Renal cortical epithelial cell (primary cell): Measurements from ENCODE around the gene CALCB. TPM values are rescaled to one million over a fixed set of nuclear protein-coding genes. Genes with fewer than 3 reads are reported as not detected.
"Not testable (repeated sequence)": the region's sequence is repeated elsewhere in the genome, so short reads cannot be mapped to it uniquely, and the experiment has no call there.

ENCODE experiments used
- DNase-seq: peaks from one replicate; pipeline ENCODE4 v3.0.0-alpha.2; 2011; ENCODE audit warnings: low read depth
- total RNA-seq: library from RNA; depleted of rRNA; stranded (reverse); fragments of >200 nt; gene quantifications from 2 replicates; pipeline ENCODE4 v1.2.3, GENCODE V29; 2014

The CALCB gene, protein sequence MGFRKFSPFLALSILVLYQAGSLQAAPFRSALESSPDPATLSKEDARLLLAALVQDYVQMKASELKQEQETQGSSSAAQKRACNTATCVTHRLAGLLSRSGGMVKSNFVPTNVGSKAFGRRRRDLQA
- 0.15 TPM in 1 of 2 replicates, not detected in the other for total RNA-seq

DNA sequence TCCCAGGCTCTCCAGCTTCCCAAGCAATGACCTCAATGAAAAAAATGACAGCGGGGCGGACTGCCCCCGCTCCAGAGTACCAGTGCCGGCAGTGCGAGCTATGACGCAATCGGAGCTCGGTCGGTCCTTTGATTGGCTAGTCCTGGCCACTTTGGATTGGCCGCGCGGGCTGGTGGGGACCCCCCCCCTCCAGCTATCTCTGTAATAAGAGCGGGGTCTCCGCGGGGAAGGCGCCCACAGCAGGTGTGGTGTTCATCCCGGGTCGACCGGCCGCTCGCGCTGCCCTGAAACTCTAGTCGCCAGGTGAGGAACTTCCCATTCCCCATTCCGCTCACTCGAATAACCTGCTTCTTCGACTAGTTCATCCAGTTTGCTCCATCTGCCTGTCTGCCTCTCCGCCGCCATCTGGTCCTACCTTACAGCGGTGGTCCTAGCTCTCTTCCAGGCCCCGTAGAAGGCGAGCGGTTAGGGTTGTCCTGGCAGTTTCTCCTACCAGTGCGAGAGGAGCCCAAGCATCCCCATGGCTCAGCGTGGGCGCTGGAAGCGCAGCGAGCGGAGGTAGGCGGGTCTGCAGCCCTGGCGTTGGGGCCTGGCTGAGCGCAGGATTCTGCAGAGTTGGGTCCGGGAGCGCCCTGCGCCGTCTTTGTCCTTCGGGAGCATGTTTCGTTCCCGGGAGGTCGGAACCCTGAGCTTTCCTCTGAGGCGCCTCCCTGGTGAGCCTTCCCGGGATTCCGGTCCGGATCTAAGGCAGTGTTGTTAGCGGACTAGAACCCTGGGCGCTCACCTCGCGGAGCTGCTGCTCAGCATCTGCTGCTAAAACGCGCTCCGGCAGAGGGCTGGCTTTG lies at the start of gene CALCB:
CALCB (plus strand) TSS at position 233 of the 845 bp plus-strand sequence. CDS start 1,126 bp downstream, outside the sequence.
- no peak for DNase-seq

DNA sequence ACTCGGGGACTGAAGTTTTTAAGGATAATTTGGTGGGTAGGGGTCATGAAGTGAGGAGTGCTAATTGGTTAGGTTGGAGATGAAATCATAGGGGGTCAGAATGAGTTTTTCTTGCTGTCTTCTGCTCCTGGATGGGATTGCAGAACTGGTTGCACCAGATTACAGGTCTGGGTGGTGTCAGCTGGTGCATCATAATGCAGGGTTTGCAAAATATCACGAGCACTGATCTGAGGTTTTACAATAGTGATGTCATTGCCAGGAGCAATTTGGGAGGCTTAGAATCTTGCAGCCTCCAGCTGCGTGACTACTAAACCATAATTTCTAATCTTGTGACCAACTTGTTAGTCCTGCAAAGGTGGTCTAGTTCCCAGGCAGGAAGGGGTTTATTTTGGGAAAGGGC lies 46.4 kb upstream of the CALCB start:
- no peak for DNase-seq

DNA sequence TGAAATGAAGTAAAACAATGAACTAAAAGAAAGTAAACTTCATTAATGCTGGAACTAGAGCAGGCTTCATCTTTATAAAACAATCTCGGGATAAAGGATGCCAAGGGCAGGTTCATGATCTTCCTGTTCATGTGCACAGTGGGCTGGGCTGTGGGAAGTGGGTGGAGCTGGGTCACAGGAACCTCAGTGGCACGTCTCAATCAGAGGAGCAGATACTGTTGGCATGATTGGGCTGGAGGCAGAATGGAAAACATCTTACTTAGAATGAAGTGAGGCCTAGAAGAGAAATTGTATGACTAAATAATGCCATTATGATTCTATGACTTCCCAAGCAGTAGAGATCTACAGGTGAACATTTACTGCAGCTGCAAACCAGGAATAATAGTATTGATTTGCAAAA lies 45.4 kb upstream of the CALCB start:
- no peak for DNase-seq

DNA sequence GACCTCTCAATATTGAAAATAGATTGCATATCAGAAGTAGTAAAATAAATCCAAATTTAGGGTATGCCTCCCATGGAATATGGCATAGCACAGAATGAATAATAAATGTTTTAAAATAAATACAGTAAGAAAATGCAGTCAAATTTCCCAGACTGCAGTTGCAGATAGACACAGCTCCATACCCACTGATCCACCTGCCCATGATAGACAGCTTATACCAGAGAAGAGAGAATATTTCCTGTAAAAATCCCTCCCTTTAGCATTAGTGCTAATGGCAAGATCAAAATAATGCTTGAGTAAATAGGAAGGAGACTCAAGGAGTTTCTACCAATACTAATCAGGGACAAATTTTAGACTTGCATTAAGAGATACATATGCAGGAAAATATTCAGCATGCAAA lies 45.0 kb upstream of the CALCB start:
- DNase-seq = no peak

DNA sequence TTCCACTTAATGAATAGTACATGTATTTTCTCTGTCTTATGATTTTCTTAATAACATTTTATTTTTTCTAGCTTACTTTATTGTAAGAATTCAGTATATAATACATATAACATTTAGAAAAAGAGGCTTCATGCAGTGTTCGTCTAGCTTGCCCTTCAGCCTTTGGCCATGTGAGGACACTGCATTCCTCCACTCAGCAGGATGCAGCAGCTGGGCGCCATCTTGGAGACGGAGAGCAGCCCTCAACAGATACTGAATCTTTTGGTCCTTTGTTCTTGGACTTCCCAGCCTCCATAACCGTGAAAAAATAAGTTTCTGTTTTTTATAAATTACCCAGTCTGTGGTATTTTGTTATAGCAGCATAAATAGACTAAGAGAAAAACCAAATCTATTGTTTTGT lies 41.4 kb upstream of the CALCB start:
- DNase-seq = not testable (repeated sequence)

DNA sequence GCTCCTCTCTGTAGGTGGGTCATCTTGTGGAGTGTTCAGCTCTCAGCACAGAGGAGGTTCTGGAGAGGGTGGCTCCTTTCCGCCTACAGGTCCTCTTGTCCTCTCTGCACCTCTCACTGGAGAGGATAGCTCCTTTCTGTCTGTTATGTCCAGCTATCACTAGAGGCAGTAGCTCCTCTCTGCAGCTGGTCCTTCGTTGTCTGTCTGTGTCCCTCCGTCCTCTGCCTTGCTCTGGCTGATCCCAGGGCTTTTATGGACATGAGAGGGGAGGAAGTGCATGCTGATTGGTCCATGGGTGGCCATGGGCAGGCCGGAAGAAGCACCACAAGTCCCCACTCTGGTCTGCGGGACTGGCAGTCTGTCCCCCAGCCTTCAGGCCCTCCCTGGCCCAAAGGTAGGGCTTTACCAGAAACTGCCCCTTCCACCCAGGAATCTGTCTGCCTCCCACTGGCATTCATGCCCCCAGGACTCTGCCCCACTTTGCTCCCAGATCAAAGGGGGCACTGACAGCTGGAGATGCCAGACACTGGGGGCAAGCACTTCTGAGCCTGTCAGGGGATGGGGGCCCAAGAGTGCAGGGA lies 38.6 kb upstream of the CALCB start:
- no peak for DNase-seq

DNA sequence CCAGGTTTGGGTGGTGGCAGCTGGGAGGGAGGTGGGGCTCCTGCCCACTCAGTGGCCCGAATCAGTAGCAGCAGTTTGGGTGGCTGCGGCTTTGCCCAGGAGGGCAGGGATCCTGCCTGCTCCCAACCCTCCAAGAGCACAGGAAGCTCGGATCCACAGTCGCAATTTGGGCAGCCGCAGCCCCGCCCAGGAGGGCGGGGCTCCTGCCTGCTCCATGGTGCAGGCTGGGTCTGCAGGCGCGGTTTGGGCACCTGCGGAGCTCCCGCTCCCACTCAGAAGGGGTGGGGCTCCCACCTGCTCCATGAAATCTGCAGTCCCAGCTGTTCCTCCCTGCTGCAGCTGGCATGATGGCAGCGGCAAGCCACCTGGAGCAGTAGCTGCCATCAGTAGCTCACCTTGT lies 38.1 kb upstream of the CALCB start:
- DNase-seq = no peak

DNA sequence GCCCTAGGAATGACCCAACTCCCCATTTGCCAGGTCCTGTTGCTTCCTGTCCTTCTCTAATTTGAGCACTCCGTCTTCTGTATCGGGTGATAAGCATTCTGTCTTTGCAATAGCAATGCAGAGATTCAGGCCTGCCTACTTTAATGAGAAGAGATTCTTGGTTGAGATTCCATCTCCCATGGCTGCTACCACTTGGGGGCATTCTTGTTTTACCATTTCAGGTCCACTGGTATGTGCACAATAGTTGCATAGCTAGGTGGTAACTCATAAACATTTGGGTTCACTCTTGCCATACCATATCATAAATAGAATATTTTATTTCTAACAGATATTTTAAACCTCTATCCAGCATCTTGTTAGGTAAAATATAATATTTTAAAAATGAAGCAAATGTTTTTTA lies 34.4 kb upstream of the CALCB start:
- peak; percentile 49 for DNase-seq

DNA sequence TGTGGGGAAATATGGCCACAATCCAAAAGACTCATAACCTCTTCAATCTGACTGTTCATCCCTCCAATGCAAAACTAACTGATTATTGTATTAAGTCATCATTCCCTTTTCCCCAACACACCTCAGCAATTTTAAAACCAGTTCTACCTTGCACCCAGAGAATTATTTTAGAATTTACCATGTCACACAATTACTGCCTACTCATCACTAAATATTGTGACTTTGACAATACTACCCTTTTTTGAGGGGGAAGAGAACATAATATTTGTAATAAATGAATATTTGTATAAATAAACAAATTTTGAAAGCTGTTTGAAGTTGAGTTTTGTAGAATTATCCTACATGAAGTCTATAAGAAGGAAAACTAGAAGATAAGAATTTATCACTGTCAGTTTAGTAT lies 28.2 kb upstream of the CALCB start:
- DNase-seq = no peak

DNA sequence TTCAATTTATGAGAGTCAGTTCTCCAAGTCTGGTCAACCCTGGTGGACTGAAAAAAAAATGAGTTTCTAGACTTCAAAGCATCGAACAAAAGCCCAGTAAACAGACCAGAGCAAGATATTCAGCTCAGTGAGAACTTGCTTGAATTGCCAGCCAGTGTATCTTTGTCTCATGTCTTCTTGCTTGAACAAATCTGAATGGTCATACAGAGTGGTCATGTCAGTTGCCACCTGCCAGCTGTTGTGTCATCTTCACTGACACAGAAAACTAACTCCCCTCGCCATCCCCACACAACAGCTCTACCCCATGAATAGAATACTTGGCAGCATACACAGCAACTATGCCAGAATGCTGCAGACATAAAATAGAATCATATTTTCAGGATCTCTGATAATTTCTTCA lies 27.5 kb upstream of the CALCB start:
- no peak for DNase-seq

DNA sequence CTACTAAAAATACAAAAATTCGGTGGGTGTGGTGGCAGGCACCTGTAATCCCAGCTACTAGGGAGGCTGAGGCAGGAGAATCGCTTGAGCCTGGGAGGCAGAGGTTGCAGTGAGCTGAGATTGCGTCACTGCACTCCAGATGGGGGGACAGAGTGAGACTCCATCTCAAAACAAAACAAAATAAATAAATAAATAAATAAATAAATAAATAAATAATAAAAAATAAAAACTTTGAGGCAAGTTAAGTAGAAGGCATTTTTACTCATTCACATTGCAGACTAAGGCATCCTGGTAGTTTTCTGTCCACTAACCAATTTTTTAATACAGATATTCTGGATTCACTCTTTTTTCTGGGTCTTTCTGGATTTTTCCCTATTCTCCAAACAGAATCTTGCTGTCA lies 26.7 kb upstream of the CALCB start:
- DNase-seq = not testable (repeated sequence)

DNA sequence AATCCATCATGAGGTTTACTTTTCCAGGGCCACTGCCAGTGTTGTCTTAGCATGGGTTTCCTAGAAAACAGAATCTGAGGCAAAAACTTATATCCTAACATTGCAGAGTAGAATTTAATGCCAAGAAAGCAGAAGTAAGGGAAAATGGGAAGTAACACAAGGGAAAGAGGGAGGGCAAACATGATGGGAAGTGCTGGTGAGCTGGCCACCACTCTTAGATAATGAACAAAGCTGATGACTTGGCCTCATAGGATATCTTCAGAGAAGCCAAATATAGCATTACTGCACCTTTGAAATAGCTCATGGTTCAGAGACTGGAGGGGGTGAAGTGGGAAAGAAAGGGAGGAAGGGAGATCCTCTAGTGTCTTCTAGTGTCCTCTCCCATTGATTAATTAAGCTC lies 24.8 kb upstream of the CALCB start:
- no peak for DNase-seq

DNA sequence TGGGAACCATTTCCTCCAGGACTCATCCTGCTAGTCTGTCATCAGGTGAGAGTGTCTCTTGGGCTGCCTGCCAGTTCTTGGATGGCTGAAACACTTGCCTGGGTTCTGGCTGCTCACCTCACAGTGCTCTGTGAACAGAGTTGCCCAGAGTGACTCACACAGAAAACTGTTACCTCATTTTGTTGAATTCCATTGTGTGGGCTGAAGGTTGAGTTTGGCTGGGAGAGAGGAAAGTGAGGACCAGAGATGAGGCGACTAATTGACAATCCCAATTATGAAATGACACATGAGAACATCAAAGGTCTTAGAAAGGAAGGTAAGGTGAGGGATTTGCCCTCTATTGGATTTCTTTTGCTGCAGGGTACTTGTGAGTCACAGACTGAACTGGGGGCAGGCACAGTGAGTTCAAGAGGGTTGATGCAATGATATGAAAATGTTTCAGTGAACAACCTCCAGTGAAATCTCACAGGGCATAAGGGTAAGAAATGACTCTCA lies 20.2 kb upstream of the CALCB start:
- peak; percentile 77 for DNase-seq

DNA sequence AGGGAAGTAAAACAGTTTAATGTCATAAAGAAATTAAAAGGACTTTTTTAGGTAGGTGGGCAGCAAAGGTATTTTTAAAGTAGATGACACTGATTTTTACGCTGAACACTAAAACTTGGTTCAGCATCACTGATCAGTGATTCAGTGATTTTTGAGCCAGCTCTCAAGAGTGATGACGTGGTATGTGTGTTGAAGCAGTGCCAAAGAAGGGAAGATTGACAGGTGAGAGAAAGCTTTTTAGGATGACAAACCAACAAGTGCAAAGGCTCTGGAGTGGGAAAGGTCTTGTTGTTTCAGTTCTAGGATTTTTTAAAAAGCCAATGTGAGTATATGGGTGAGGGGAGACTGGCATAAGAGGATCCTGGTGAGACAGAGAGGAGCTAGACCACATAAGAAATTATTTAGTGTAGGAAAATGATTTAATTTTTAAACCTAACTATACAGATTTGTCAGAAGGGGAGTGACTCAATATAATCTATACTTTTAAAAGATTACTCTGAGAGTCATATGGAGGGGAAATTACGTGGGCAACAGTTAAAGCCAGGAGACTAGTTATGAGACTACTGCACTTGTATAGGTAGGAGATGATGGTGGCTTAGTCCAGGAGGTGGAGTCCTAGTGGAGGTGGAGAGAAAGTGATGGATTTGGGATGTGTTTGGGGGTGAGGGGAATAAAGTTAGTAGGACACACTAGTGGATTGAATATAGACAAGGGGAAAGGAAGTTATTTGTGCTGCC lies 17.6 kb upstream of the CALCB start:
- DNase-seq = peak; percentile 87

DNA sequence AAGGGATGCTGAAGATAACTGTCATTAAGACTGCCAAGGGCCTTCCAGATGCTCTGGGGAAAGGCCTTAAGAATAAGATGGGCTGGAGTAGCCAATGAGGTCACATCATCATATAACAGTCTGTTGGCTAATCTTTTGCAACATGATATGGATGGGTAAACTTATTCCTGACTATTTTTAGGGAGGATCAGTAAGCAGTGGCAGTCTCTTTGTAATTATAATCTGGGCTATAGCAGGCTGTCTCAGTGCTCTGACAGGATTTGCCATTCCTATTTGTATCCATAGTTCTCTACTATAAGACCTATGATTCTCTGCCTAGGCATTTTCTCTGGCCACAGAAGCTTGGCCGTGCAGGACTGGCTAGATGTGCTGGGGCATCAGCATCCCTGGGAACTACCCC lies 16.1 kb upstream of the CALCB start:
- no peak for DNase-seq

DNA sequence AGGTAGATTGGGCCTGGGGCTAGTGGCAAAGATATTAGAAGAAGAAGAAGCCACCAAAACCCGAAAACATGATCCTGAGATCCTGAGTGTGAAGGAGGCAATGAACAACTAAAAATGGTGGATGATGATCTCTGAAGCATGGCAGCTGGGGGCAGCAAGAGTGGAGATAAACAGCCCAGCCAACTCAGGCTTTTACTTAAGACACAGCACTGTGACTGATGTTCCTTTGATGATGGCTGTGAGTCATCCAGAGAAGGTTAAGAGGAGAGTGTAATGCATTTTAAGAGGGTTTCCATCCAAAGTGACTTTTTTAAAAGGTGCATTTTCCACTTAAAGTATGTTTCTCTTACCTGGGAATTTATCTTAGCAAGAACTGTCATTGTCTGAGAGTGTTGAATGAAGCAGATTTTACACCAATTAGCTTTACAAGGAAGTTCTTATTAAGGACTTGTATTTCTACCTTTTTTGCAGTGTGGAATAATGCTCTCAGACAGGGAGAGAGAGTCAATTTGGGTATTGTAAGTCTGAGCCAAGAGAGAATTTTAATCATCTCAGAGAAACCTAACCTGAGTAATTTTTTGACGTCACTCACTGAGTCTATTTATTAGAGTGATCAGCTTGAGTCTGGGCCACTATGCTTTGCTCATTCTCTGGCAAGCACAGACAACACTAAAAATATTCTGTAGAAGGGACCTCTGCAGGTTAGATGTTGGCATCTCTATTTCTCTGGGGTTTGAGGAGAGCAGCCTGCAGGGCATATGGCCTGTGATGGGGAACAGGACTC lies 14.1 kb upstream of the CALCB start:
- peak; percentile 55 for DNase-seq

DNA sequence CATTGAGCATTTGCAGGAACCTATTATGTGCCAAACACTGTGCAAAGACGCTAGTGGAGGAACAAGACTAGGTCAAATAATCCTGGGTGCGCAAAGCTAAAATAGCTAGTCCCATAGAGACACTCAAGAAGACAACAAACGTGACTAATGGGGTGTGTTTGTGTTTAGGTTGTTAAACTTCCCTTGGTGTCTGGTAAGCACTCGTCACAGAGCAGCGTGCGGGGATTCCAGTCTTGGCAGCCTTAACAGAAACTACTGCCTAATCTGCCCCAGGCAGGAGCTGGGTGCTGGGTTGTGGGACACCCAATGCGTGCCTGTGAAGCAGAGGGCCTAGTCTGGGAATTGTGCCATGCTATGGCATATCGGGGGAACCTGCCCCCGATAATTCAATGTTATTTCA lies 10.8 kb upstream of the CALCB start:
- no peak for DNase-seq

DNA sequence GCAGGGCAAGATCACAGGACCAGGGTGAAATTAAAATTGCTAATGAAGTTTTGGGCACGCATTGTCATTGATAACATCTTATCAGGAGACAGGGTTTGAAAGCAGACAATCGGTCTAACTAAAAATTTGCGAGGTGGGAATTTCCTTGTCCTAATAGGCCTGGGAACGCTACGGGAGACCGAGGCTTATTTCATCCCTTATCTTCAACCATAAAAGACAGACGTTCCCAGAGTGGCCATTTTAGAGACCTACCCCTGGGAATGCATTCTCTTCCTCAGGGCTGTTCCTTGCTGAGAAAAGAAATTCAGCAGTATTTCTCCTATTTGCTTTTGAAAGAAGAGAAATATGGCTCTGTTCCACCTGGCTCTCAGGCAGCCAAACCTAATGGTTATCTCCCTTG lies 3.6 kb upstream of the CALCB start:
- DNase-seq = not testable (repeated sequence)

DNA sequence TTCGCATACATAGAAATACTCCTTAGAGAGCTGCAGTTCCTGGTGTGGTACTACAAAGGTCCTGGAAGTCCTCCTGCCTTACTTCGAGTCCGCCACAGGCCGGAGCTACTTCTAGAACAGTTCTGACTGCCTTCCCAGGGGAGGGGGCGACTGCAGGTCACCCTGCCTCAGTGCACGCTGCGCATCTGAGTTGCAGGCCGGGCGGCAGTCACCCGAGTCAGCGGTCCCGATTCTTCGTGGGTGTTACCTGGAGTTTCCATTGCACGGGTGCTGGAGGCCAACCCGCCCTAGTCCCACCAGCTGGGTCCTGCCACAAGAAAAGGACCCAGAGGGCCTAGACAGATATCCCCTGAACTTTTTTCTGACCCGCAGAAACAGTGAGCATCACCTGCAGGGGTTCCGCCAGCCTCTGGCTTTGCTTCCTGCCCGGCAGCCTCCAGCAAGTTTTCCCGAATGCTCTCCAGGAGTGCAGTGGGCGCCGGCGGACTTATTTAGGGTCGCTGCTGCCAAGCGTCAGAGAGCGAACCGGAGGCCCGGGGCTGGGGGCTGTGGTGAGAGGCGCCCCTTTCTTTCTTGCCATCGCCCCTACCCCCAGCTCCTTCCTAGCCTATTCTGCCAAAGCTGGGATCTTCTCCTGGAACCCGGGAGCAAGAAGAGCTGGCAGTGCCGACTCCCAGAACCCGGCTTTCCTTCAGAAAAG lies 1.7 kb upstream of the CALCB start:
- DNase-seq = no peak

DNA sequence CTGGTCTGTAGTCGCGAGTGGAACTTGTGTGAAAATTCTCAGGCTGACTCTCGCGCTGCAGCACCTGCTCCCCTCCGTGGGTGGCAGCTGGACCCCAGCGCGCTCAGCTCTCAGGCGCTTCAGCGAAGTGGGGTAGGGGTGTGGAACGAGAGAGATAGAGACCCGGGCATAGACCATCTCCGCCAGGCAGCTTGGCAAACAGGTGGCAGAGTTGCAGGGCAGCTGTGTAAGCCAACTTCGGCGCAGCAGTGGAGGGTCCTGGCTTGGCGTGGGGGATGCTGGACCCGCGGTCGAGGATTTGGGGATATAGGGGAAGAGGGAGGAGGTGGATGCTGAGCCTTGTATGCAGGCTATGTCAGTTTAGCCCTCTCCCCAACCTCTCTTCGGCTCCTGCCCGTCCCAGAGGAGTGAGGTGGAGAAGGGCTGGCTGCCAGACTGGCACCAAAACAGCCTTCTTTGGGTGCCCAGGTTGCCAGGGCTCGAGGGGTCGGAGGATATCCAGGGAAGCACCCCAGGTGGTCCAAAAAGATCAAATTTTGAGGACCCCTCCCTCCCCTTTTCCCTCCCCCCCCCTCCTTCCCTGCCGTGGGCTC lies 746 bp upstream of the CALCB start:
- no peak for DNase-seq
